GM12878 (cell line): ENCODE results near the gene RSRC1. TPM values are rescaled to one million over a fixed set of nuclear protein-coding genes. Genes with fewer than 3 reads are reported as not detected.

Source experiments
- BCLAF1 ChIP-seq: fragments of 450-650 bp; IDR thresholded peaks from 2 replicates; pipeline ENCODE4 v1.6.1; 2017; ENCODE audit warnings: antibody characterized with exemption, mild to moderate bottlenecking, moderate library complexity
- DPF2 ChIP-seq: fragments of 450-650 bp; IDR thresholded peaks from 2 replicates; pipeline ENCODE4 v1.6.1; 2017; ENCODE audit warnings: mild to moderate bottlenecking
- HCFC1 ChIP-seq: fragments of 150-350 bp; IDR thresholded peaks from 2 replicates; pipeline ENCODE4 v1.6.1; 2014; ENCODE audit warnings: low read length
- HDAC2 ChIP-seq: fragments of 200-600 bp; sonication (generic); IDR thresholded peaks from 2 replicates; pipeline ENCODE4 v1.6.1; 2017
- SREBF2 ChIP-seq: IDR thresholded peaks from 2 replicates; pipeline ENCODE4 v1.6.1; 2012; ENCODE audit warnings: mild to moderate bottlenecking, low read length
- STAT3 ChIP-seq: IDR thresholded peaks from 2 replicates; pipeline ENCODE4 v1.6.1; 2011; ENCODE audit warnings: low read depth, low read length, improper control_type of control experiment
- SUZ12 ChIP-seq: fragments of 200-600 bp; sonication (generic); IDR thresholded peaks from one replicate; pipeline ENCODE4 v1.6.1; 2018; ENCODE audit warnings: antibody characterized with exemption, mild to moderate bottlenecking; ENCODE audit not compliant: unreplicated experiment
- ZNF384 ChIP-seq: IDR thresholded peaks from 2 replicates; pipeline ENCODE4 v1.6.1; 2012; ENCODE audit warnings: low read depth, mild to moderate bottlenecking, low read length, improper control_type of control experiment, borderline replicate concordance
- polyA plus RNA-seq, 11 experiments: library from polyadenylated mRNA; depleted of rRNA in 4 of 11; unstranded in 6 of 11; stranded (reverse) in 5 of 11; fragments of >200 nt; fragmentation: Nextera tagmentation in 4 of 11; fragmentation: Illumina TruSeq in 1 of 11; extraction: Ambion mirVana in 4 of 11; extraction: Trizol in 1 of 11; gene quantifications; 1 replicate in 1 of 11; 2 replicates in 10 of 11; pipeline versions ENCODE4 v1.2.1 to v1.2.3, GENCODE V29; 2011 to 2016; ENCODE audit warnings: inconsistent platforms in 2 of 11, missing spikeins in 2 of 11, low read depth in 1 of 11
- total RNA-seq, 4 experiments: library from RNA; depleted of rRNA in 3 of 4; stranded (reverse); fragments of >200 nt in 3 of 4; fragmentation: Illumina TruSeq in 1 of 4; extraction: Trizol in 1 of 4; gene quantifications; 2 replicates each; pipeline versions ENCODE4 v1.2.1 to v1.2.3, GENCODE V29; 2013 to 2021
- TF ChIP-seq, protein P1 (sequence below): fragments of 450-650 bp; IDR thresholded peaks from 2 replicates; pipeline ENCODE4 v1.6.1; 2017; ENCODE audit warnings: mild to moderate bottlenecking, moderate library complexity
- TF ChIP-seq, protein P2 (sequence below): fragments of 450-650 bp; formaldehyde crosslinking; IDR thresholded peaks from 2 replicates; pipeline ENCODE4 v1.4.0; 2020; ENCODE audit warnings: mild to moderate bottlenecking, moderate library complexity
- TF ChIP-seq, protein P3 (sequence below): fragments of 150-350 bp; IDR thresholded peaks from 2 replicates; pipeline ENCODE4 v1.6.1; 2016; ENCODE audit warnings: low read depth, low read length
- TF ChIP-seq, protein P4 (sequence below): fragments of 450-650 bp; IDR thresholded peaks from 2 replicates; pipeline ENCODE4 v1.6.1; 2017; ENCODE audit warnings: mild to moderate bottlenecking, low read depth, inconsistent platforms; ENCODE audit not compliant: poor library complexity, severe bottlenecking

The RSRC1 gene
- total and polyA plus RNA-seq, 10 of the 15 experiments (the other 5 are each of a cell fraction or from before 2014, with no cell fraction given) = 16.4 to 85.9 (median 42.0) TPM

- TF ChIP-seq, protein P1, sequence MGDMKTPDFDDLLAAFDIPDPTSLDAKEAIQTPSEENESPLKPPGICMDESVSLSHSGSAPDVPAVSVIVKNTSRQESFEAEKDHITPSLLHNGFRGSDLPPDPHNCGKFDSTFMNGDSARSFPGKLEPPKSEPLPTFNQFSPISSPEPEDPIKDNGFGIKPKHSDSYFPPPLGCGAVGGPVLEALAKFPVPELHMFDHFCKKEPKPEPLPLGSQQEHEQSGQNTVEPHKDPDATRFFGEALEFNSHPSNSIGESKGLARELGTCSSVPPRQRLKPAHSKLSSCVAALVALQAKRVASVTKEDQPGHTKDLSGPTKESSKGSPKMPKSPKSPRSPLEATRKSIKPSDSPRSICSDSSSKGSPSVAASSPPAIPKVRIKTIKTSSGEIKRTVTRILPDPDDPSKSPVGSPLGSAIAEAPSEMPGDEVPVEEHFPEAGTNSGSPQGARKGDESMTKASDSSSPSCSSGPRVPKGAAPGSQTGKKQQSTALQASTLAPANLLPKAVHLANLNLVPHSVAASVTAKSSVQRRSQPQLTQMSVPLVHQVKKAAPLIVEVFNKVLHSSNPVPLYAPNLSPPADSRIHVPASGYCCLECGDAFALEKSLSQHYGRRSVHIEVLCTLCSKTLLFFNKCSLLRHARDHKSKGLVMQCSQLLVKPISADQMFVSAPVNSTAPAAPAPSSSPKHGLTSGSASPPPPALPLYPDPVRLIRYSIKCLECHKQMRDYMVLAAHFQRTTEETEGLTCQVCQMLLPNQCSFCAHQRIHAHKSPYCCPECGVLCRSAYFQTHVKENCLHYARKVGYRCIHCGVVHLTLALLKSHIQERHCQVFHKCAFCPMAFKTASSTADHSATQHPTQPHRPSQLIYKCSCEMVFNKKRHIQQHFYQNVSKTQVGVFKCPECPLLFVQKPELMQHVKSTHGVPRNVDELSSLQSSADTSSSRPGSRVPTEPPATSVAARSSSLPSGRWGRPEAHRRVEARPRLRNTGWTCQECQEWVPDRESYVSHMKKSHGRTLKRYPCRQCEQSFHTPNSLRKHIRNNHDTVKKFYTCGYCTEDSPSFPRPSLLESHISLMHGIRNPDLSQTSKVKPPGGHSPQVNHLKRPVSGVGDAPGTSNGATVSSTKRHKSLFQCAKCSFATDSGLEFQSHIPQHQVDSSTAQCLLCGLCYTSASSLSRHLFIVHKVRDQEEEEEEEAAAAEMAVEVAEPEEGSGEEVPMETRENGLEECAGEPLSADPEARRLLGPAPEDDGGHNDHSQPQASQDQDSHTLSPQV = no peak
- TF ChIP-seq, protein P2, sequence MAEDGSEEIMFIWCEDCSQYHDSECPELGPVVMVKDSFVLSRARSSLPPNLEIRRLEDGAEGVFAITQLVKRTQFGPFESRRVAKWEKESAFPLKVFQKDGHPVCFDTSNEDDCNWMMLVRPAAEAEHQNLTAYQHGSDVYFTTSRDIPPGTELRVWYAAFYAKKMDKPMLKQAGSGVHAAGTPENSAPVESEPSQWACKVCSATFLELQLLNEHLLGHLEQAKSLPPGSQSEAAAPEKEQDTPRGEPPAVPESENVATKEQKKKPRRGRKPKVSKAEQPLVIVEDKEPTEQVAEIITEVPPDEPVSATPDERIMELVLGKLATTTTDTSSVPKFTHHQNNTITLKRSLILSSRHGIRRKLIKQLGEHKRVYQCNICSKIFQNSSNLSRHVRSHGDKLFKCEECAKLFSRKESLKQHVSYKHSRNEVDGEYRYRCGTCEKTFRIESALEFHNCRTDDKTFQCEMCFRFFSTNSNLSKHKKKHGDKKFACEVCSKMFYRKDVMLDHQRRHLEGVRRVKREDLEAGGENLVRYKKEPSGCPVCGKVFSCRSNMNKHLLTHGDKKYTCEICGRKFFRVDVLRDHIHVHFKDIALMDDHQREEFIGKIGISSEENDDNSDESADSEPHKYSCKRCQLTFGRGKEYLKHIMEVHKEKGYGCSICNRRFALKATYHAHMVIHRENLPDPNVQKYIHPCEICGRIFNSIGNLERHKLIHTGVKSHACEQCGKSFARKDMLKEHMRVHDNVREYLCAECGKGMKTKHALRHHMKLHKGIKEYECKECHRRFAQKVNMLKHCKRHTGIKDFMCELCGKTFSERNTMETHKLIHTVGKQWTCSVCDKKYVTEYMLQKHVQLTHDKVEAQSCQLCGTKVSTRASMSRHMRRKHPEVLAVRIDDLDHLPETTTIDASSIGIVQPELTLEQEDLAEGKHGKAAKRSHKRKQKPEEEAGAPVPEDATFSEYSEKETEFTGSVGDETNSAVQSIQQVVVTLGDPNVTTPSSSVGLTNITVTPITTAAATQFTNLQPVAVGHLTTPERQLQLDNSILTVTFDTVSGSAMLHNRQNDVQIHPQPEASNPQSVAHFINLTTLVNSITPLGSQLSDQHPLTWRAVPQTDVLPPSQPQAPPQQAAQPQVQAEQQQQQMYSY (CRISPR knock-in tag) = no peak
- TF ChIP-seq SREBF2 (no peak), SUZ12 (no peak), STAT3 (no peak), HCFC1 (peak; percentile 71), BCLAF1 (no peak), HDAC2 (no peak), ZNF384 (no peak), DPF2 (peak; percentile 68)
- TF ChIP-seq, protein P3, sequence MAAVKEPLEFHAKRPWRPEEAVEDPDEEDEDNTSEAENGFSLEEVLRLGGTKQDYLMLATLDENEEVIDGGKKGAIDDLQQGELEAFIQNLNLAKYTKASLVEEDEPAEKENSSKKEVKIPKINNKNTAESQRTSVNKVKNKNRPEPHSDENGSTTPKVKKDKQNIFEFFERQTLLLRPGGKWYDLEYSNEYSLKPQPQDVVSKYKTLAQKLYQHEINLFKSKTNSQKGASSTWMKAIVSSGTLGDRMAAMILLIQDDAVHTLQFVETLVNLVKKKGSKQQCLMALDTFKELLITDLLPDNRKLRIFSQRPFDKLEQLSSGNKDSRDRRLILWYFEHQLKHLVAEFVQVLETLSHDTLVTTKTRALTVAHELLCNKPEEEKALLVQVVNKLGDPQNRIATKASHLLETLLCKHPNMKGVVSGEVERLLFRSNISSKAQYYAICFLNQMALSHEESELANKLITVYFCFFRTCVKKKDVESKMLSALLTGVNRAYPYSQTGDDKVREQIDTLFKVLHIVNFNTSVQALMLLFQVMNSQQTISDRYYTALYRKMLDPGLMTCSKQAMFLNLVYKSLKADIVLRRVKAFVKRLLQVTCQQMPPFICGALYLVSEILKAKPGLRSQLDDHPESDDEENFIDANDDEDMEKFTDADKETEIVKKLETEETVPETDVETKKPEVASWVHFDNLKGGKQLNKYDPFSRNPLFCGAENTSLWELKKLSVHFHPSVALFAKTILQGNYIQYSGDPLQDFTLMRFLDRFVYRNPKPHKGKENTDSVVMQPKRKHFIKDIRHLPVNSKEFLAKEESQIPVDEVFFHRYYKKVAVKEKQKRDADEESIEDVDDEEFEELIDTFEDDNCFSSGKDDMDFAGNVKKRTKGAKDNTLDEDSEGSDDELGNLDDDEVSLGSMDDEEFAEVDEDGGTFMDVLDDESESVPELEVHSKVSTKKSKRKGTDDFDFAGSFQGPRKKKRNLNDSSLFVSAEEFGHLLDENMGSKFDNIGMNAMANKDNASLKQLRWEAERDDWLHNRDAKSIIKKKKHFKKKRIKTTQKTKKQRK = peak; percentile 65
- TF ChIP-seq, protein P4, sequence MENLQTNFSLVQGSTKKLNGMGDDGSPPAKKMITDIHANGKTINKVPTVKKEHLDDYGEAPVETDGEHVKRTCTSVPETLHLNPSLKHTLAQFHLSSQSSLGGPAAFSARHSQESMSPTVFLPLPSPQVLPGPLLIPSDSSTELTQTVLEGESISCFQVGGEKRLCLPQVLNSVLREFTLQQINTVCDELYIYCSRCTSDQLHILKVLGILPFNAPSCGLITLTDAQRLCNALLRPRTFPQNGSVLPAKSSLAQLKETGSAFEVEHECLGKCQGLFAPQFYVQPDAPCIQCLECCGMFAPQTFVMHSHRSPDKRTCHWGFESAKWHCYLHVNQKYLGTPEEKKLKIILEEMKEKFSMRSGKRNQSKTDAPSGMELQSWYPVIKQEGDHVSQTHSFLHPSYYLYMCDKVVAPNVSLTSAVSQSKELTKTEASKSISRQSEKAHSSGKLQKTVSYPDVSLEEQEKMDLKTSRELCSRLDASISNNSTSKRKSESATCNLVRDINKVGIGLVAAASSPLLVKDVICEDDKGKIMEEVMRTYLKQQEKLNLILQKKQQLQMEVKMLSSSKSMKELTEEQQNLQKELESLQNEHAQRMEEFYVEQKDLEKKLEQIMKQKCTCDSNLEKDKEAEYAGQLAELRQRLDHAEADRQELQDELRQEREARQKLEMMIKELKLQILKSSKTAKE = peak; percentile 50
Measured at GRCh38 chr3:158109804-158110657, at the start of gene RSRC1 (continued).
